Neutrophil (primary cell): ENCODE measurements around the gene C1QA.

Experiments
- H3K27ac ChIP-seq: fragments of 200-600 bp; sonication (generic); 2 replicates; pipeline ENCODE4 v1.5.1; 2016; ENCODE audit warnings: mild to moderate bottlenecking, moderate library complexity
- H3K27me3 ChIP-seq: fragments of 200-600 bp; sonication (generic); 2 replicates; pipeline ENCODE4 v1.6.0; 2016; ENCODE audit warnings: mild to moderate bottlenecking
- H3K36me3 ChIP-seq: fragments of 200-600 bp; sonication (generic); 2 replicates; pipeline ENCODE4 v1.5.1; 2017
- H3K4me1 ChIP-seq, 2 experiments: fragments of 200-600 bp in 1 of 2; sonication (generic) in 1 of 2; 1 replicate in 1 of 2; 2 replicates in 1 of 2; pipeline versions ENCODE4 v1.5.1 to v1.6.1; 2013 to 2016; ENCODE audit warnings: low read depth in 1 of 2, low read length in 1 of 2, mild to moderate bottlenecking in 1 of 2, moderate library complexity in 1 of 2; ENCODE audit not compliant: control insufficient read depth in 1 of 2, insufficient read depth in 1 of 2
- H3K4me3 ChIP-seq, 2 experiments: fragments of 200-600 bp in 1 of 2; sonication (generic) in 1 of 2; 1 replicate in 1 of 2; 2 replicates in 1 of 2; pipeline ENCODE4 v1.5.1; 2013 to 2016; ENCODE audit warnings: low read depth in 1 of 2, low read length in 1 of 2, mild to moderate bottlenecking in 1 of 2, moderate library complexity in 1 of 2
- H3K9me3 ChIP-seq: fragments of 200-600 bp; sonication (generic); 2 replicates; pipeline ENCODE4 v1.5.1; 2016
- CTCF ChIP-seq: fragments of 200-600 bp; sonication (generic); IDR thresholded peaks from 2 replicates; pipeline ENCODE4 v1.5.1; 2016; ENCODE audit warnings: antibody characterized with exemption

Gene C1QA

GRCh38 chr1:22612671-22613571 is 23.5 kb upstream of the C1QA start:
- Histone ChIP-seq H3K36me3 (no peaks in the 10 kb centered on the region), H3K27ac (no peak overlapping the region), H3K4me3 (no peak overlapping the region), H3K9me3 (no peaks in the 10 kb centered on the region), H3K4me1 (no peaks in the 10 kb centered on the region), H3K27me3 (peaks cover 47% of the 10 kb centered on the region)
- no peak for TF ChIP-seq CTCF

- Histone ChIP-seq H3K36me3 (no peaks in the 10 kb centered on the region), H3K4me1 (no peaks in the 10 kb centered on the region), H3K4me3 (no peak overlapping the region), H3K27ac (no peak overlapping the region), H3K27me3 (peaks cover 46% of the 10 kb centered on the region), H3K9me3 (no peaks in the 10 kb centered on the region)
- TF ChIP-seq CTCF: no peak
Measured at GRCh38 chr1:22613572-22613918, 22.9 kb upstream of the C1QA start.

DNA sequence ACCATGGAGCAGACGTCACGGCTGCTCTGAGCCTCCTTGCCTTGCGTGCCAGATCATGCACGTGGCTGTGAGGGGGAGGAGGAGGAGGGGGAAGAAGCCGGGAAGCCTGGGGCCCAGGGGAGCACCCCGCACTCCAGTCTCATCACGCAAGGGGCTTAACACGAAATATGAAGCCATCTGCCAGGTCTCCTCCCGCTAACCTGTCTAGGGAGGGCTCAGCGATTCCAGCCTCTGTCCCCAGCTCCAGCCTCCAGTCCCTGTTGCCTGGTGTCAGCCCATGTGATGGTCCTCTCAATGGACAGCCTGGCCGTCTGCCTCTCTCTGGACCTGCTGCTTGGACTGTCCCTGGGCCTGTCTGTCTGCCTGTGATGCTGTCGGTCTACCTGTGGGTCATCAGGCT is 22.5 kb upstream of the C1QA start:
- Histone ChIP-seq H3K27ac (no peak overlapping the region), H3K4me1 (no peaks in the 10 kb centered on the region), H3K27me3 (peaks cover 46% of the 10 kb centered on the region), H3K9me3 (no peaks in the 10 kb centered on the region), H3K36me3 (no peaks in the 10 kb centered on the region), H3K4me3 (no peak overlapping the region)
- TF ChIP-seq CTCF: no peak

DNA sequence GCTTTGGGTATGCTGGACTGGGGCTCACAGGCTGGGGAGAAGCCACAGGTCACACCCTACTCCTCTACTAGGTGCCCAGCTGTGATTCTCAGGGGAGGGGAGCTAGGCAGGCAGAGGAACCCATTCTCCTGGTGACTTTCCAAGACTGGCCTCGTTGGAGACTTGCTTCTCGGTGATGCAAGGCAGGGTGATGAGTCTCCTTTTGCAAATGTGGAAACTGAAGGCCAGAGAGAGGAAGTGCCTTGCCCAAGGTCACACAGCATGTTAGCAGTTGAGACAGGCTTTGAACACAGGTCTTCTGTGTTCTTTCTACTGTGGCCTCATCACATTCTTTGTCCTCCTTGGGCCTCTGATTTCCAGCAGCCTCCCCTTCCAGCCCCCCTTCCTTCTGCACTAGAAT is 20.5 kb upstream of the C1QA start:
- peaks cover 0 to 3% of the 10 kb centered on the region in 2 experiments for H3K4me1 ChIP-seq
- TF ChIP-seq CTCF: no peak
- H3K36me3 ChIP-seq: no peaks in the 10 kb centered on the region
- H3K27me3 ChIP-seq: peaks cover 51% of the 10 kb centered on the region
- H3K9me3 ChIP-seq: no peaks in the 10 kb centered on the region
- H3K4me3 ChIP-seq: no peak overlapping the region
- no peak overlapping the region for H3K27ac ChIP-seq

- no peaks in the 10 kb centered on the region for H3K9me3 ChIP-seq
- H3K4me1 ChIP-seq: peaks cover 0 to 3% of the 10 kb centered on the region in 2 experiments
- H3K36me3 ChIP-seq: no peaks in the 10 kb centered on the region
- no peak for TF ChIP-seq CTCF
- no peak overlapping the region for H3K4me3 ChIP-seq
- H3K27ac ChIP-seq: no peak overlapping the region
- peaks cover 53% of the 10 kb centered on the region for H3K27me3 ChIP-seq
Measured at GRCh38 chr1:22616571-22616970, 19.9 kb upstream of the C1QA start.
